ENCODE results near the gene UGP2. TPM values are rescaled to one million over a fixed set of nuclear protein-coding genes. Genes with fewer than 3 reads are reported as not detected.

Gene UGP2
- total RNA-seq, 4 donors from 2014 or later: 60.1 to 84.9 (median 65.2) TPM

GRCh38 chr2:63875131-63875527 is 33.4 kb downstream of the UGP2 start:
- Histone ChIP-seq H3K9me3 (no peaks in the 10 kb centered on the region), H3K4me1 (peaks cover 42% of the 10 kb centered on the region), H3K27me3 (no peaks in the 10 kb centered on the region), H3K4me3 (peak overlapping the region; percentile 11), H3K36me3 (peaks cover 16% of the 10 kb centered on the region), H3K27ac (peak overlapping the region; percentile 84)
- 20% methylated on average over 1 of the region's 1 CpG for WGBS
- TF ChIP-seq CTCF (IDR thresholded peaks at IDR 0.05) (no peak), POLR2AphosphoS5 (IDR thresholded peaks at IDR 0.05) (no peak), EP300 (IDR thresholded peaks at IDR 0.05) (no peak), POLR2A (IDR thresholded peaks at IDR 0.05) (no peak)
- DNase-seq (ENCODE audit: low spot score in 2 of 2): no peak

GRCh38 chr2:63875559-63876245 is 34.0 kb downstream of the UGP2 start:
- Histone ChIP-seq H3K27ac (peak overlapping the region; percentile 84), H3K27me3 (no peaks in the 10 kb centered on the region), H3K36me3 (peaks cover 21% of the 10 kb centered on the region), H3K9me3 (no peaks in the 10 kb centered on the region), H3K4me1 (peaks cover 42% of the 10 kb centered on the region), H3K4me3 (peak overlapping the region; percentile 11)
- 37% methylated on average over 3 of the region's 3 CpGs for WGBS
- TF ChIP-seq EP300 (IDR thresholded peaks at IDR 0.05) (no peak), CTCF (IDR thresholded peaks at IDR 0.05) (no peak)
- no peak for DNase-seq (ENCODE audit: low spot score in 2 of 2)

GRCh38 chr2:63876311-63876710 is 34.6 kb downstream of the UGP2 start:
- Histone ChIP-seq H3K9me3 (no peaks in the 10 kb centered on the region), H3K27ac (peak overlapping the region; percentile 84), H3K27me3 (no peaks in the 10 kb centered on the region), H3K36me3 (peaks cover 23% of the 10 kb centered on the region), H3K4me1 (peaks cover 41% of the 10 kb centered on the region), H3K4me3 (no peak overlapping the region)
- TF ChIP-seq POLR2A (IDR thresholded peaks at IDR 0.05) (no peak), POLR2AphosphoS5 (IDR thresholded peaks at IDR 0.05) (no peak), EP300 (IDR thresholded peaks at IDR 0.05) (no peak), CTCF (IDR thresholded peaks at IDR 0.05) (no peak)
- DNase-seq (ENCODE audit: low spot score in 2 of 2): no peak
- WGBS: 77% methylated on average over 5 of the region's 5 CpGs

DNA sequence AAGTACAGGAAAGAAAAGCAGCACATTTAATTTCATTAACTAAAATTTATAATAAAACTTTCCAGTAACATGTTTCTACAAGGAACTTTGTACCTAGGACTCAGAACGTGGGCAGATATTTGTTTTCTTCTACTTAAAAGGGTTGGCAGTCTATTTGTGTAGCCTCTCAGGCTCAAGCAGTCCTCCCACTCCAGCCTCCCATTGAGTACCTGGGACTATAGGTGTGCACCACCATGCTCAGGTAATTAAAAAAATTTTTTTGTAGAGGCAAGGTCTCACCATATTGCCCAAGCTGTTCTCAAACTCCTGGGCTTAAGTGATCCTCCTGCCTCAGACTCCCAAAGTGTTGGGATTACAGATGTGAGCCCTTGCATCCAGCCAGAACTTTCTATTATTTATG is 36.8 kb downstream of the UGP2 start:
- Histone ChIP-seq H3K36me3 (peaks cover 30% of the 10 kb centered on the region), H3K9me3 (no peaks in the 10 kb centered on the region), H3K27ac (no peak overlapping the region), H3K27me3 (no peaks in the 10 kb centered on the region), H3K4me3 (no peak overlapping the region), H3K4me1 (peaks cover 28% of the 10 kb centered on the region)
- TF ChIP-seq CTCF (IDR thresholded peaks at IDR 0.05) (no peak), EP300 (IDR thresholded peaks at IDR 0.05) (no peak), POLR2A (IDR thresholded peaks at IDR 0.05) (no peak), POLR2AphosphoS5 (IDR thresholded peaks at IDR 0.05) (no peak)
- WGBS: 81% methylated on average over 1 of the region's 1 CpG
- no peak for DNase-seq (ENCODE audit: low spot score in 2 of 2)

GRCh38 chr2:63879876-63880433 is 38.3 kb downstream of the UGP2 start:
- Histone ChIP-seq H3K27me3 (no peaks in the 10 kb centered on the region), H3K9me3 (no peaks in the 10 kb centered on the region), H3K27ac (no peak overlapping the region), H3K4me3 (no peak overlapping the region), H3K36me3 (peaks cover 37% of the 10 kb centered on the region), H3K4me1 (peaks cover 22% of the 10 kb centered on the region)
- 91% methylated on average over 2 of the region's 2 CpGs for WGBS
- TF ChIP-seq POLR2A (IDR thresholded peaks at IDR 0.05) (no peak), EP300 (IDR thresholded peaks at IDR 0.05) (no peak), POLR2AphosphoS5 (IDR thresholded peaks at IDR 0.05) (no peak), CTCF (IDR thresholded peaks at IDR 0.05) (no peak)
- DNase-seq (ENCODE audit: low spot score in 2 of 2): no peak

Data from suprapubic skin (tissue), 4 donors.